ENCODE data around the gene CRTAP. TPM values are rescaled to one million over a fixed set of nuclear protein-coding genes. Genes with fewer than 3 reads are reported as not detected.

CRTAP gene
- total RNA-seq, 4 donors from 2014 or later, result 234 to 469 (median 380) TPM

GRCh38 chr3:33145221-33145900 is 31.5 kb downstream of the CRTAP start:
- TF ChIP-seq CTCF (IDR thresholded peaks at IDR 0.05; ENCODE audit: low read depth), result no peak

GRCh38 chr3:33145901-33146580 is 32.2 kb downstream of the CRTAP start:
- TF ChIP-seq CTCF (IDR thresholded peaks at IDR 0.05; ENCODE audit: low read depth), result no peak

- TF ChIP-seq CTCF (IDR thresholded peaks at IDR 0.05; ENCODE audit: low read depth), result no peak
Measured at GRCh38 chr3:33146791-33147445, 33.1 kb downstream of the CRTAP start.

GRCh38 chr3:33149342-33149741 is 35.5 kb downstream of the CRTAP start:
- TF ChIP-seq CTCF (IDR thresholded peaks at IDR 0.05; ENCODE audit: low read depth), result no peak

- TF ChIP-seq CTCF (IDR thresholded peaks at IDR 0.05; ENCODE audit: low read depth), result no peak
Measured at GRCh38 chr3:33152363-33153360, 38.8 kb downstream of the CRTAP start.

GRCh38 chr3:33153782-33154181 is 40.0 kb downstream of the CRTAP start:
- TF ChIP-seq CTCF (IDR thresholded peaks at IDR 0.05; ENCODE audit: low read depth), result no peak
